ENCODE data around the gene ITGB6.

ITGB6 gene

GRCh38 chr2:160221391-160222276 is 21.6 kb upstream of the ITGB6 start:
- DNase-seq, result no peak

DNA sequence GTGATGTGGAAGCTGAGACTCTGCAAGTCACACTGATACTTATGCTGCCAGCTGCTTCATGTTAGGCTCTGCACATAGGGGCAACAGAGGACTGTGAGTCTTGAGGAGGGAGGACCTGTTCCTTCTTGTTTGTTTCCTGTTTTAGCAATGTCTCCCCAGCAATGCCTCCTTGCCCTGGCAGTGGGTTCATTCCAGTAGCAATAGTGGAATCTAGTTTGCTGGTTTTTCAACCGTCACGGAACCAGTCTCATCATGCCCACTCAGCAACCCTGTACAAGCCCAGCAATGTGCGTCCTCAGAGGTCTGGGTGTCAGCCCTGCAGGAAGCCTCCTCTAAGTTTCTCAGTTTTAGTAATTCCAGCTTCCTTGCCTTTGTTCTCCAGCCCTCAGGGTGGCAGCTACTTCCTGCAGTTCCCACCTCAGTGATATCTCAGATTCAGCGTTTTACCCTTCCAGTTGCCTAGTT is 20.5 kb upstream of the ITGB6 start:
- peak; percentile 61 to 65 for DNase-seq

DNA sequence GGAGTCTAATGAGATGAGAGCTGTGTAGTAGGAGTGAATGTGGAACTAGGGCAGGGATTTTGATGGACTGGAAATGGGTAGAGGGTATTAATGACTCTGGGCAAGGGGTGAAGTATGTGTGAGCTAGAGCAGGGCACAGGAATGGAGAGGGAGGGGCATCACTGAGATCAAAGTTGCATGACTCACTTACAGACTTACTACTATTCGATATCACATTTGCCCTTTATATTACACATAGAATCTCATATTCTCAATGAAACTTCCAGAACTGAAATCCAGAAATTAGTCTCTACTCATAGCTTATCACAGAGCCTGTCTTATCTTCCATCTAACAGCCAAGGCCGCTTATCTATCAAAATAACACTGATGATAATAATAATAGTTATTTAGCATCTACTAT is 20.0 kb upstream of the ITGB6 start:
- DNase-seq, result no peak

DNA sequence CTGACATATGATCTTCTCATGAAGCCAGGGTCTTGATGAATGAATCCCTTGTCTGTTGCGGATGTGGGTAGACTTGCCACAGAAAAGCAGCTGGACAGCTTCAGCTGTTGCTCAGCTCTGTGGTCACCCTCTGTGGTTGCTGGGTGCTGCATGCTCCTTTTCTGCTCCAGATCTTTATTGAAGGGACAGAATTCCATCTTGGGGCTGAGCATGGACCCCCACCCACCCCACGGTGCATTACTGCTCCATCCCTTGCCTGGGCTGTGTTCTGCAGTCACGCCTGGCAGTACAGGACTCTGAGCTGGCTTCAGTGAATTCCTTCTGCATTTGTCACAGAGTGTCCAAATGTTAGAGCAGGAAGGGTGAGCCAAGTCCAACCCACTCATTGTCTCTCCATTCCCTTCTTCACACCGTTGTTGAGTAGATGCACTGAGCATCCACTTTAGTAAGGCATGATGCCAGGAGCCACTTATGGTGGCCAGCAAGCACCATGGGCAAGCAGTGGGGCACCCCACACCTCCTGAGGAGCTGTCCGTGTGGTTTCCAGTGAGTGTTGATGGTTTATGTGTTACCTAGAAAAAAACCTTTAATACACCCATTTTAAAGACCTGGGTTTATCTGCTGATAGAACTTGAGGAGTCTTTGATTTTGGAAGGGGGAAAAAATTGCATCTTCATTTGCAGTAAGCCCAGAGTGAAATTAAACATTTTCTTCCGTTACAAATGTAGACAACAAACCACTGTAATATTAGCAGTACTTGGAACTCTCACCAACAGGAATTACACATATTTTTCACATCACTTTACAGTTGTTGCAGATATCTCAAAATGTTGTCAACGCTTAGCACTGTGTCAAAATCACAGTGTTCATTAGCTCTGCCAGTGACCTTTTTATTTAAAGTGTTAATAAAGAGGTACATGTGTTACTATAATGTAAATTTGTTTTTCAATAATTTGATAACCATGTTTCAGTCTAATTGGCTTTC is 14.7 kb upstream of the ITGB6 start:
- DNase-seq, result no peak

- DNase-seq, result no peak
These were observed 13.4 kb upstream of the ITGB6 start for GRCh38 chr2:160213511-160213910.

DNA sequence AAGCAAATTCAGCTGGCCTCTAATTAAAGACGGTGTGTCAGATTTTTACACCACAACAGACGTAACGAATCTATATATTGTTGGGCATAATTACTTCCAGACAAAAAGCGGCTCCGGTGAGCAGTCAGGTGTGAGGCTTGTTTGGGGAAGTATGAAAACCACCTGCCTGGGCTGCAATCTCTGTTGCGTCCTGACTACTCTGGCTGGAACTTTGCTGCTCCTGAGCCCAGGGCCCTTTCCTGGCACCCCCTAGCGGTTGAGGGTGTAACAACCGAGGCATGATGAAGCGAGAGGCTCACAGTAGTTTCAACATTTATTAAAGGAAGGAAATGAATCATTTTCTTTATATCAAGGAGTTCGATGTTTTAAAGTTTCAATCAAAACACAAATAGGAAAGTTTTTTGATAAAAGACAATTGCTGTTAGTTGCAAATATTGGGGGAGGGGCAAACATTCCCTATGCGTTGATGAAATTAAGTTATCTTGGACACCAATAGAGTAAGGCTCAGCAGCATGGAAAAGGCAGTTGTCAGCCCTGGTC is 10.6 kb upstream of the ITGB6 start:
- peak; percentile 84 for DNase-seq

DNA sequence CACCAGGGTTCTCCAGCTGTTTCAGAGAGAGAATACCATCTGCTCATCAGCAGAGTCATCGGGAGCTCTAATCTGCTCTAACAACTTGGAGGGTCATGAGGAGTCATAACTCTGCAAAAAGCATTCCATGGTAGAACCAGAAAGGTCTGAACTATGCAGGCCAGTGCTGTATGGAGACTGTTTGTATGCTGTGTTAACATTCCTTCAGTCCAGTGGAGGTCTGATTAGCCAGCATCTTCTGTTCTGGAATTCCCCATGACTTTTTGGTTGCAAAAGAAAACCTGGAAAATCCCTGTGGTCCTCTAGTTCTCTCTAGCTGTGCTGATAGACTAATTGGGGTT is 9.4 kb upstream of the ITGB6 start:
- no peak for DNase-seq

DNA sequence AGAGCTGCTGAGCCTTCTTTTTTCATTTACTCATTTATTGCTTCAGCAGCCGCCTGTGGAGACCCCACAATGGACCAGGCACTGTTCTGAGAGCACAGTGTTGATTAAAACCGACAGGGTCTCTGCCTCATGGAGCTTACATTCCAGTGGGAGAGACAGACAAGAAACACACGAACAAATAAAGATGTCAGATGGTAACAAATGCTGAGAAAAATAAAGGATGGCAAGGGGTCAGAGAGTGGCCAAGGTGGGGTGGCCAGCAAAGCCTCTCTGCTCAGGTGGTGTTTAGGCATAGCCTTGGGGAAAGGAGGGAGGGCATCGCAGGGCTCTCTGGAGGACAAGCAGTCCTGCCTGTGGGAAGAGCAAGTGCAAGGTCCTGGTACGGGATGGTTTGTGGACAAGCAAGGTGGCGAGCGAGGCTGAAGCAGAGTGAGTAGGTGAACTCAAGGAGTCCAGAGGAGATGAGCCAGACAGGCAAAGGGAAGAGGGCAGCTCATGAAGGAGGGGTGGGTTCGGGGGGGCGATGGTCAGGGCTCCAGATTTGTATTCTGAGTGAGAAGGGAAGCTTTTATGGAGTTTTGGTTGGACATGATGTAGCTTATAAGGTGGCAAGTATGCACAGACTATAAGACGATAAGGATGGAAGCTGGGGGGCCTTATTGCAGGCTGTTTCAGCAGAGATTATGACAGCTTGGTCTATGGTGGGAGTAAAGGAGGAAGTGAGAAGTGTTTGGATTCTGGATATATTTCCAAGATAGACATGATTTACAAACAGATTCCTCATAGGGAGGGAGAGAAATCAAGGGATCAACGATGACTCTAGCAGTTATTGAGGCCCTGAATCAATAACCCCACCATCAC is 8.8 kb upstream of the ITGB6 start:
- no peak for DNase-seq

DNA sequence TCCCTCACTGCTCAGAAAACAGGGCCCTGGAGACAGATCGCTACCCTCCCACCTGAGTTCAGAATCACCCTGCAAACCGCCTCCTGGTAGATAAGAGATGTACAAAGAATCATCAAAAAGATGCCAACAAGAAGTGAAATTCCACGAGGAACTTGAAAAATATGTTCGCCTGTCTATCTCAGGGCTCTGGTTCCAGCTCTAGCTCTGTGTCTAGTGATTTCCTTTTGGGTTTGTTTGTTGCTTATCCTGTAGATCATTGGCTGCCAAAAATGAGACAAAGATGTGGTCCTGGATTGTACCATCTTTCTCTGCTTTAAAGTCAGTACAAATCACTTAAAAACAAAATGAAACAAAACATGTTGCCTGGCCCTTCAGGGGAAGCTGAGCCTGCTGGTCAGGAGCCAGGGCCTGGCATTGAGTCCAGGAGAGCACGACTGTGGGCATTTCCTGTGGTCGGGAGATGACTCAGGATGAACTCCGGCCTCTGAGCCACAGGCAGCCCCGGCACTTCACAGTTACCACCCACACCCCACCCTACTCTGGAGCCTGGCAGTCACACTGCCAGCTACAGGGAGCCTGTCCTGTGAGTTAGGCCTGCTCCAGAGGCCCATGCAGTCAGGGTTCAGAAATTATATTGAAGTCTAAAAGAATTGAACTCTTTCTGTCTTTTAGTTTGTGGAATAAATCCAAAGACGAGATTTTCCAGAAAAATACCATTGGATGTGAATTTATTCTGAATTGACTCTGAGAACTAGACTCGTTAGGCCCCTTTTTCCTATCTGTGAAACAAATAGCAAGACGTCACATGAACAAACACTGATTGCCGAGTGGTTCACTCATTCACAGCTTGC is 8.0 kb upstream of the ITGB6 start:
- DNase-seq, result peak; percentile 46 to 54

- DNase-seq, result no peak
These were observed 7.2 kb upstream of the ITGB6 start for GRCh38 chr2:160207271-160207670.

GRCh38 chr2:160206436-160206835 is 6.4 kb upstream of the ITGB6 start:
- DNase-seq, result no peak

DNA sequence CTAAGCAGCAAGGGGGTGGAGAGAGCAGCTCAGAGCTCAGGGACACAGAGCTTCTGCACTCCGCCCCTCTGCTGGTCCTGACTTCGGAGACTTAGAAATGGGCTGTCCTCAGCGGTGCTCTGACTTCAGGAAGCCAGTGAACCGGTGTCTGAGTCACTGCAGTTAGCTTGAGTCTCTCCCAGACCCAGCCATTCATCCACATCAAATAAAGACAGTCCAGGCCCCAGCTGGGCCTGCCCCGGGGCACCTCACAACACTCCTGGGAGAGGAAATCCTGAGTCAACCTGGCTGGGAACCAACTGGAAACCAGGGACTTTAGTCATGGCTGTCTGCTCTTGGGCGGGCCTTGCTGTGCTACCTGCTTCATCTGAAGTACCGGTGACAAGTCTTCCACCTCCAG is 5.4 kb upstream of the ITGB6 start:
- no peak for DNase-seq

GRCh38 chr2:160203422-160203821 is 3.4 kb upstream of the ITGB6 start:
- no peak for DNase-seq

GRCh38 chr2:160203007-160203406 is 2.9 kb upstream of the ITGB6 start:
- no peak for DNase-seq

GRCh38 chr2:160201849-160202539 is 1.9 kb upstream of the ITGB6 start:
- DNase-seq, result no peak

DNA sequence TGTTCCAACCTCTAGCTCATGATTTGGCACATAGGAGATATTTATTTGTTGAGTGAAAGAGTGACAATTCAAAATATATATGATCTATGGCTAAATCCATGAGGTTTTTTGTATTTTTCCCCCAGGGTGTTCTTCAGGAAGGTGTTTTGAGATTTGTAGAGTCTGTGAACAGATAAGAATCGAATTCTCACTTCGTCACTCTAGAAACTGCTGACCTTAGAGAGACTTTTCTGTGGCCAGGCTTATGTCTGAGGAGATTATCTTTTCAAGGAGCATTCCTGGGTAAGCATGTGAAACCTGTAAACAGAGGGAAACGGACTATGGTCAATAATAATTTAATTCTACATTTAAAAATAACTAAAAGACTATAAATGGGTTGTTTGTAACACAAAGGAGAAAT is 849 bp upstream of the ITGB6 start:
- DNase-seq, result no peak

DNA sequence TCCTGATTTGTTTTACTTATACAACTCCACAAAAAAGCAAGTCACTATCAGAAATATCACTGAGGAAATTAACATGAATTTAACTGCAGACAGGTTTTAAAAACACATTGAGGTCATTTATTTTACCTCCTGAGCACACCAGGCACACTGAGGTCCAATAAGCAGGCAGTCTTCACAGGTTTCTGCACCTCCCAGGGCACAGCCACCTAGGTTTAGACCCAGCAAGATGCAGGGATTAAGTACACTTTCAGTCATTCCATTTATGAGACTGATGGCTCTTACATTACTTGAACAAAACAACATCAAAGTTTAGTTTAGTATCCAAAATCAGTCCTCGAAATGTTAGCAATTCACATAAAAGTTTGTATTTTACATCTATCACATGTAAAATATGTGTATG is 1.0 kb downstream of the ITGB6 start:
- DNase-seq, result no peak

- DNase-seq, result no peak
These were observed 2.5 kb downstream of the ITGB6 start for GRCh38 chr2:160197587-160197986.

- no peak for DNase-seq
These were observed 5.1 kb downstream of the ITGB6 start for GRCh38 chr2:160194946-160195345.

DNA sequence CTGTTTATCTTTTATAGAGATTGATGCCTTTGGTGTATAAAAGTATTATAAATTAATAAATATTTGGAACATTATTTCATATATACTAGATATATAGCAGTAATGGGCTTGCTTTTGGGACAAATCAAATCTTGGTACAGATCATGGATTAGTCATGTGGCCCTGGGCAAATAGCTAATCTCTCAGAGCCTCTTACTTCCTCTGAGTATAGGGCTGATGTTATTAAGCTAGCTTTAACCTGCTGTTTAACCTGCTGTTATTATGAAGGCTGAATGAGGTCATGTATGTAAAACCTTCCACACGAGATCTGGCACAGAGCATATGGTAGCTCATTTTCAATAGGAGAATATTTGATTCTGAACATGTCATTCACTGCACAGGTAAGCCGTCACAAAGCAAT is 5.7 kb downstream of the ITGB6 start:
- no peak for DNase-seq
